Left lung (tissue), 10 donors: ENCODE measurements around the gene RNF115. TPM values are rescaled to one million over a fixed set of nuclear protein-coding genes. Genes with fewer than 3 reads are reported as not detected.
A peak's percentile ranks its signal among the peaks of the same experiment; 100 is the strongest.
"Not testable (repeated sequence)": the region's sequence is repeated elsewhere in the genome, so short reads cannot be mapped to it uniquely, and the experiment has no call there.

Source experiments
- ATAC-seq: fragments of 200-7000 bp; cut with Tn5 transposase; one replicate; pipeline ENCODE4 v1.9.1; 2020; ENCODE audit warnings: moderate library complexity
- DNase-seq, 4 donors: peaks; one replicate each; pipeline ENCODE4 v3.0.0-alpha.2; 2013 to 2020
- H3K27ac ChIP-seq, 2 donors: fragments of 200-600 bp; sonication (generic) in 1 of 2; one replicate each; pipeline versions ENCODE4 v1.5.0 to v1.8.0; 2020 to 2021
- H3K27me3 ChIP-seq, 2 donors: fragments of 200-600 bp; sonication (generic) in 1 of 2; one replicate each; pipeline versions ENCODE4 v1.5.0 to v1.8.0; 2020 to 2021
- H3K36me3 ChIP-seq, 2 donors: fragments of 200-600 bp; sonication (generic) in 1 of 2; one replicate each; pipeline versions ENCODE4 v1.5.0 to v1.8.0; 2020 to 2021
- H3K4me1 ChIP-seq, 2 donors: fragments of 200-600 bp; one replicate each; pipeline ENCODE4 v1.8.0; 2021
- H3K4me3 ChIP-seq, 2 donors: fragments of 200-600 bp; sonication (generic) in 1 of 2; one replicate each; pipeline versions ENCODE4 v1.5.0 to v1.8.0; 2020 to 2021; ENCODE audit warnings: mild to moderate bottlenecking in 1 of 2
- H3K9me3 ChIP-seq, 2 donors: fragments of 200-600 bp; sonication (generic) in 1 of 2; one replicate each; pipeline versions ENCODE4 v1.5.0 to v1.8.0; 2020 to 2021
- intact Hi-C, 2 donors: fragments of 100-400 bp; cut with DNase I; formaldehyde crosslinking; loops; one replicate each; pipeline versions ENCODE4 v1.11.2 to v1.14.2; 2022
- polyA plus RNA-seq, 6 donors: library from polyadenylated mRNA; unstranded; fragments of 120-200 nt; gene quantifications; one replicate each; pipeline ENCODE4 v1.2.1, GENCODE V29; 2013; ENCODE audit not compliant: insufficient read length in 6 of 6
- total RNA-seq, 2 donors: library from RNA; stranded (reverse); fragmentation: NEBNext Ultra II Directional; extraction: Animal tissue kit (Norgen Biotek cat#: 25700); gene quantifications; one replicate each; pipeline ENCODE4 v1.2.1, GENCODE V29; 2021
- TF ChIP-seq, protein P1 (sequence below), 2 donors: fragments of 200-600 bp; sonication (generic) in 1 of 2; IDR thresholded peaks; one replicate each; pipeline versions ENCODE4 v1.5.0 to v1.8.0; 2021; ENCODE audit warnings: antibody characterized with exemption in 2 of 2
- donor health status: DM: no; HTN: yes; CAD: no.
- donor health status: DM: no; HTN: no; CAD: no.

Gene RNF115
- total and polyA plus RNA-seq, 8 donors: 11.8 to 20.4 (median 18.1) TPM

GRCh38 chr1:145845514-145846161, 21.7 kb upstream of the RNF115 start, which contains the start of gene NUDT17:
NUDT17 (plus strand) TSS chr1:145845630; CDS start chr1:145845641, 11 bp downstream.
- intact Hi-C loops: loop anchor here in 1 of 2 donors (10.0 kb wide), 1 partner anchor 169 kb away; no protein-coding TSS in a partner anchor
- Histone ChIP-seq H3K27ac (peak within 1 kb of the TSS; percentile 73 to 82), H3K9me3 (no peaks in the 10 kb centered on the region), H3K36me3 (peaks cover 3 to 57% of the 10 kb centered on the region in 2 donors), H3K27me3 (no peaks in the 10 kb centered on the region), H3K4me3 (peak within 1 kb of the TSS; percentile 52 to 64), H3K4me1 (peaks cover 9 to 16% of the 10 kb centered on the region in 2 donors)
- DNase-seq (peak; percentile 80 to 96 (median 86)), ATAC-seq (peak; percentile 89)
- TF ChIP-seq, protein P1, sequence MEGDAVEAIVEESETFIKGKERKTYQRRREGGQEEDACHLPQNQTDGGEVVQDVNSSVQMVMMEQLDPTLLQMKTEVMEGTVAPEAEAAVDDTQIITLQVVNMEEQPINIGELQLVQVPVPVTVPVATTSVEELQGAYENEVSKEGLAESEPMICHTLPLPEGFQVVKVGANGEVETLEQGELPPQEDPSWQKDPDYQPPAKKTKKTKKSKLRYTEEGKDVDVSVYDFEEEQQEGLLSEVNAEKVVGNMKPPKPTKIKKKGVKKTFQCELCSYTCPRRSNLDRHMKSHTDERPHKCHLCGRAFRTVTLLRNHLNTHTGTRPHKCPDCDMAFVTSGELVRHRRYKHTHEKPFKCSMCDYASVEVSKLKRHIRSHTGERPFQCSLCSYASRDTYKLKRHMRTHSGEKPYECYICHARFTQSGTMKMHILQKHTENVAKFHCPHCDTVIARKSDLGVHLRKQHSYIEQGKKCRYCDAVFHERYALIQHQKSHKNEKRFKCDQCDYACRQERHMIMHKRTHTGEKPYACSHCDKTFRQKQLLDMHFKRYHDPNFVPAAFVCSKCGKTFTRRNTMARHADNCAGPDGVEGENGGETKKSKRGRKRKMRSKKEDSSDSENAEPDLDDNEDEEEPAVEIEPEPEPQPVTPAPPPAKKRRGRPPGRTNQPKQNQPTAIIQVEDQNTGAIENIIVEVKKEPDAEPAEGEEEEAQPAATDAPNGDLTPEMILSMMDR (IDR thresholded peaks at IDR 0.05): peak; percentile 88 to 93

GRCh38 chr1:145845144-145845513, 21.2 kb upstream of the RNF115 start:
- TF ChIP-seq, protein P1 (IDR thresholded peaks at IDR 0.05): no peak
- Histone ChIP-seq H3K27ac (peak overlapping the region; percentile 73 to 82), H3K4me3 (peak overlapping the region; percentile 52 to 64), H3K9me3 (no peaks in the 10 kb centered on the region), H3K4me1 (peaks cover 9 to 16% of the 10 kb centered on the region in 2 donors), H3K27me3 (no peaks in the 10 kb centered on the region), H3K36me3 (peaks cover 0 to 57% of the 10 kb centered on the region in 2 donors)
- ATAC-seq: peak; percentile 10
- intact Hi-C loops: loop anchor here in 1 of 2 donors (10.0 kb wide), 1 partner anchor 170 kb away; no protein-coding TSS in a partner anchor
- no peak for DNase-seq

- ATAC-seq (no peak), DNase-seq (no peak)
- TF ChIP-seq, protein P1 (IDR thresholded peaks at IDR 0.05): no peak
- H3K9me3 ChIP-seq: no peaks in the 10 kb centered on the region
- intact Hi-C loops: loop anchor here in 1 of 2 donors (10.0 kb wide), 1 partner anchor 172 kb away; no protein-coding TSS in a partner anchor
- no peak overlapping the region for H3K27ac ChIP-seq
- peaks cover 0 to 57% of the 10 kb centered on the region in 2 donors for H3K36me3 ChIP-seq
- H3K27me3 ChIP-seq: no peaks in the 10 kb centered on the region
- no peak overlapping the region for H3K4me3 ChIP-seq
- peaks cover 9 to 16% of the 10 kb centered on the region in 2 donors for H3K4me1 ChIP-seq
These were observed 19.1 kb upstream of the RNF115 start for GRCh38 chr1:145843031-145843430.

- no peaks in the 10 kb centered on the region for H3K4me1 ChIP-seq
- H3K4me3 ChIP-seq: no peak overlapping the region
- TF ChIP-seq, protein P1 (IDR thresholded peaks at IDR 0.05): no peak
- peaks cover 0 to 100% of the 10 kb centered on the region in 2 donors for H3K36me3 ChIP-seq
- no peak overlapping the region for H3K27ac ChIP-seq
- no peaks in the 10 kb centered on the region for H3K27me3 ChIP-seq
- no peaks in the 10 kb centered on the region for H3K9me3 ChIP-seq
- intact Hi-C loops: no loop called here
- DNase-seq (no peak), ATAC-seq (no peak)
These were observed 13.8 kb upstream of the RNF115 start for GRCh38 chr1:145837656-145838055.

DNA sequence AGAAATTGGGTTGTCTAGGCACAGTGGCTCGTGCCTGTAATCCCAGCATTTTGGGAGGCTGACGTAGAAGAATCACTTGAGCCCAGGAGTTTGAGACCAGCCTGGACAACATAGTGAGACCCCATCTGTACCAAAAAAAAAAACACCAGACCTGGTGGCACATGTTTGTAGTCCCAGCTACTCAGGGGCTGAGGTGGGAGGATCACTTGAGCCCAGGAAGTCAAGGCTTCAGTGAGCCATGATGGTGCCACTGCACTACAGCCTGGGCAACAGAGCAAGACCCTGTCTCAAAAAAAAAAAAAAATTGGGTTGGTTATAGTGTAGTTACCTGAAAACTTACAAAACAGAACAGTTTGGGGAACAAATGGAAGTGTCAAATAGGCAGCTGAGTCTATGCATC, 6.9 kb upstream of the RNF115 start:
- peaks cover 0 to 100% of the 10 kb centered on the region in 2 donors for H3K36me3 ChIP-seq
- intact Hi-C loops, H3K4me3 ChIP-seq, H3K27ac ChIP-seq, H3K9me3 ChIP-seq, ATAC-seq, H3K27me3 ChIP-seq, DNase-seq, H3K4me1 ChIP-seq: not testable (repeated sequence)
